Keratinocyte (primary cell): ENCODE data around the gene NGFR. TPM values are rescaled to one million over a fixed set of nuclear protein-coding genes. Genes with fewer than 3 reads are reported as not detected.

Source experiments
- DNase-seq: peaks from one replicate; pipeline ENCODE4 v3.0.0-alpha.2; 2011; ENCODE audit warnings: low read depth, missing footprints, low spot score
- FAIRE-seq: peaks from 2 replicates; lab custom pipeline; 2011; peaks lifted over from hg19 to GRCh38; lab: Jason Lieb, UNC
- H2AFZ ChIP-seq: 2 replicates; pipeline ENCODE4 v1.6.0; 2012; ENCODE audit warnings: low read length, control low read depth, inconsistent platforms; ENCODE audit not compliant: control insufficient read depth
- H3K27ac ChIP-seq: 2 replicates; pipeline ENCODE4 v1.5.1; 2011; ENCODE audit warnings: low read length; ENCODE audit not compliant: control insufficient read depth, insufficient read depth
- H3K27me3 ChIP-seq: 3 replicates; pipeline ENCODE4 v1.6.0; 2011; ENCODE audit warnings: low read length; ENCODE audit not compliant: control insufficient read depth, insufficient read depth; ENCODE audit errors: extremely low read depth
- H3K36me3 ChIP-seq, 2 experiments: 2 replicates in 1 of 2; 3 replicates in 1 of 2; pipeline ENCODE4 v1.5.1; 2011; ENCODE audit warnings: low read length in 2 of 2, mild to moderate bottlenecking in 1 of 2; ENCODE audit not compliant: control insufficient read depth in 2 of 2, insufficient read depth in 2 of 2; ENCODE audit errors: extremely low read depth in 1 of 2
- H3K4me1 ChIP-seq: 3 replicates; pipeline ENCODE4 v1.5.1; 2011; ENCODE audit warnings: low read length; ENCODE audit not compliant: control insufficient read depth, insufficient read depth; ENCODE audit errors: extremely low read depth
- H3K4me2 ChIP-seq: 3 replicates; pipeline ENCODE4 v1.6.0; 2011; ENCODE audit warnings: low read depth, low read length; ENCODE audit not compliant: control insufficient read depth, insufficient read depth; ENCODE audit errors: extremely low read depth
- H3K4me3 ChIP-seq, 3 experiments: fragments of 200-600 bp in 1 of 3; sonication (generic) in 1 of 3; 2 replicates in 2 of 3; 3 replicates in 1 of 3; pipeline ENCODE4 v1.5.1; 2011 to 2016; ENCODE audit warnings: low read length in 3 of 3, mild to moderate bottlenecking in 3 of 3, control low read depth in 2 of 3, inconsistent platforms in 1 of 3, low read depth in 1 of 3, mixed read lengths in 1 of 3, mixed run types in 1 of 3, moderate library complexity in 1 of 3; ENCODE audit not compliant: control insufficient read depth in 2 of 3, insufficient read depth in 2 of 3; ENCODE audit errors: extremely low read depth in 1 of 3
- H3K79me2 ChIP-seq: 2 replicates; pipeline ENCODE4 v1.6.0; 2012; ENCODE audit warnings: low read length; ENCODE audit not compliant: control insufficient read depth, insufficient read depth
- H3K9ac ChIP-seq: 3 replicates; pipeline ENCODE4 v1.6.0; 2011; ENCODE audit warnings: low read length; ENCODE audit not compliant: control insufficient read depth, insufficient read depth; ENCODE audit errors: extremely low read depth
- H3K9me1 ChIP-seq: 3 replicates; pipeline ENCODE4 v1.6.0; 2011; ENCODE audit warnings: low read length; ENCODE audit not compliant: control insufficient read depth, insufficient read depth; ENCODE audit errors: extremely low read depth
- H3K9me3 ChIP-seq: 2 replicates; pipeline ENCODE4 v1.5.1; 2012; ENCODE audit warnings: low read depth, low read length; ENCODE audit not compliant: control insufficient read depth
- H4K20me1 ChIP-seq: 3 replicates; pipeline ENCODE4 v1.6.0; 2011; ENCODE audit warnings: low read length; ENCODE audit not compliant: control insufficient read depth, insufficient read depth; ENCODE audit errors: extremely low read depth
- EZH2 ChIP-seq: IDR thresholded peaks from one replicate; pipeline ENCODE4 v1.6.1; 2012; ENCODE audit warnings: inconsistent platforms, mild to moderate bottlenecking, low read length, moderate library complexity
- dilution Hi-C: fragments of 300-500 bp; cut with MboI; formaldehyde crosslinking; loops from one replicate; pipeline ENCODE4 v1.7.0; 2020; ENCODE audit warnings: low sequenced_read_pairs; ENCODE audit not compliant: extremely low pct_ligation_motif_present
- polyA plus RNA-seq, 5 experiments: library from polyadenylated mRNA; depleted of rRNA in 3 of 5; stranded (reverse) in 3 of 5; stranded (forward) in 1 of 5; unstranded in 1 of 5; fragments of >200 nt; gene quantifications; 1 replicate in 1 of 5; 2 replicates in 3 of 5; 3 replicates in 1 of 5; pipeline versions ENCODE4 v1.2.1 to v1.2.3, GENCODE V29; 2011 to 2012; ENCODE audit warnings: missing spikeins in 2 of 5, low read depth in 1 of 5, low replicate concordance in 1 of 5
- TF ChIP-seq, protein P1 (sequence below), 3 experiments: IDR thresholded peaks in 1 of 3; conservative IDR thresholded peaks in 1 of 3; optimal IDR thresholded peaks in 1 of 3; 2 replicates in 2 of 3; 3 replicates in 1 of 3; pipeline versions ENCODE3 to v1.5.1; 2011; ENCODE audit warnings: low read length in 3 of 3, mild to moderate bottlenecking in 3 of 3, moderate library complexity in 2 of 3, control low read depth in 1 of 3, inconsistent platforms in 1 of 3; ENCODE audit not compliant: insufficient read depth in 2 of 3; ENCODE audit errors: extremely low read depth in 1 of 3

NGFR gene
- polyA plus RNA-seq, 1 donor (not counting 4 experiments of a cell fraction or from before 2014, with no cell fraction given) = 1.7 TPM

DNA sequence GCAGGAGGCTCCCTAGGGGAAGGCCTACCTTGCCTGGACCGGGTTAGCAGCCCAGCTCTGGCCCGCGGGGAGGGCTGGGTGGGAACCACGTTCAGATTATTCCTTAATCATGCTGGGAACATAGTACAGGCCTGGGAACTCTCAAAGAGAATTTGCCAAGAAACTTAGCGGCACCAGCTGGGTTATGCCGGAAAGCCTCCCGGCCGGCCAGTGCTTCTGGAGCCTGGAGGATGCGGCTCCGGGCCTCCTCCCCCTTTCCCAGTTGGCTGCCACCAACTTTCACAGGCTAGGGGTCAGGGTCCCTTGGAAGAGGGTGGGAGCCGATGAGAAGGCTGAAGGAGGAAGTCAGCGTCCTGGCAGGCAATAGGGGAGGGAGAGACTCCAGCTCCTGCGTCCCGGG, 10.8 kb downstream of the NGFR start:
- dilution Hi-C loops = no loop called here

DNA sequence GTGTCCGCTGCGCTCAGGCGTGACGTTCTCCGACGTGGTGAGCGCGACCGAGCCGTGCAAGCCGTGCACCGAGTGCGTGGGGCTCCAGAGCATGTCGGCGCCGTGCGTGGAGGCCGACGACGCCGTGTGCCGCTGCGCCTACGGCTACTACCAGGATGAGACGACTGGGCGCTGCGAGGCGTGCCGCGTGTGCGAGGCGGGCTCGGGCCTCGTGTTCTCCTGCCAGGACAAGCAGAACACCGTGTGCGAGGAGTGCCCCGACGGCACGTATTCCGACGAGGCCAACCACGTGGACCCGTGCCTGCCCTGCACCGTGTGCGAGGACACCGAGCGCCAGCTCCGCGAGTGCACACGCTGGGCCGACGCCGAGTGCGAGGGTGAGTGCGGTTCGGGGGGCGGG, 11.2 kb downstream of the NGFR start:
- Histone ChIP-seq H3K9ac (no peak overlapping the region), H3K4me1 (peaks cover 46% of the 10 kb centered on the region), H2AFZ (no peak overlapping the region), H3K9me3 (no peaks in the 10 kb centered on the region), H4K20me1 (no peaks in the 10 kb centered on the region), H3K27me3 (no peaks in the 10 kb centered on the region), H3K36me3 (no peaks in the 10 kb centered on the region), H3K79me2 (no peaks in the 10 kb centered on the region), H3K4me3 (no peak overlapping the region), H3K27ac (no peak overlapping the region), H3K4me2 (no peak overlapping the region), H3K9me1 (no peaks in the 10 kb centered on the region)
- dilution Hi-C loops = no loop called here
- no peak for TF ChIP-seq EZH2
- TF ChIP-seq, protein P1, sequence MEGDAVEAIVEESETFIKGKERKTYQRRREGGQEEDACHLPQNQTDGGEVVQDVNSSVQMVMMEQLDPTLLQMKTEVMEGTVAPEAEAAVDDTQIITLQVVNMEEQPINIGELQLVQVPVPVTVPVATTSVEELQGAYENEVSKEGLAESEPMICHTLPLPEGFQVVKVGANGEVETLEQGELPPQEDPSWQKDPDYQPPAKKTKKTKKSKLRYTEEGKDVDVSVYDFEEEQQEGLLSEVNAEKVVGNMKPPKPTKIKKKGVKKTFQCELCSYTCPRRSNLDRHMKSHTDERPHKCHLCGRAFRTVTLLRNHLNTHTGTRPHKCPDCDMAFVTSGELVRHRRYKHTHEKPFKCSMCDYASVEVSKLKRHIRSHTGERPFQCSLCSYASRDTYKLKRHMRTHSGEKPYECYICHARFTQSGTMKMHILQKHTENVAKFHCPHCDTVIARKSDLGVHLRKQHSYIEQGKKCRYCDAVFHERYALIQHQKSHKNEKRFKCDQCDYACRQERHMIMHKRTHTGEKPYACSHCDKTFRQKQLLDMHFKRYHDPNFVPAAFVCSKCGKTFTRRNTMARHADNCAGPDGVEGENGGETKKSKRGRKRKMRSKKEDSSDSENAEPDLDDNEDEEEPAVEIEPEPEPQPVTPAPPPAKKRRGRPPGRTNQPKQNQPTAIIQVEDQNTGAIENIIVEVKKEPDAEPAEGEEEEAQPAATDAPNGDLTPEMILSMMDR (optimal IDR thresholded peaks at IDR 0.05 in 1 of 3, IDR thresholded peaks at IDR 0.05 in 1 of 3, conservative IDR thresholded peaks at IDR 0.05 in 1 of 3; ENCODE audit: extremely low read depth in 1 of 3, insufficient read depth in 2 of 3, low read length in 3 of 3) = no peak
- DNase-seq = no peak
- no peak for FAIRE-seq

More for the DNA sequence above, 10.8 kb downstream of the NGFR start:
- no peaks in the 10 kb centered on the region for H3K79me2 ChIP-seq
- no peak for FAIRE-seq
- H3K4me1 ChIP-seq = peaks cover 50% of the 10 kb centered on the region
- no peak overlapping the region for H3K4me3 ChIP-seq
- DNase-seq = no peak
- no peak overlapping the region for H2AFZ ChIP-seq
- H3K9ac ChIP-seq = no peak overlapping the region
- no peak overlapping the region for H3K27ac ChIP-seq
- no peaks in the 10 kb centered on the region for H3K9me3 ChIP-seq
- H3K27me3 ChIP-seq = no peaks in the 10 kb centered on the region
- TF ChIP-seq EZH2 = no peak
- TF ChIP-seq, protein P1 (optimal IDR thresholded peaks at IDR 0.05 in 1 of 3, IDR thresholded peaks at IDR 0.05 in 1 of 3, conservative IDR thresholded peaks at IDR 0.05 in 1 of 3; ENCODE audit: extremely low read depth in 1 of 3, insufficient read depth in 2 of 3, low read length in 3 of 3) = no peak
- no peaks in the 10 kb centered on the region for H3K9me1 ChIP-seq
- no peak overlapping the region for H3K4me2 ChIP-seq
- H3K36me3 ChIP-seq = no peaks in the 10 kb centered on the region
- no peaks in the 10 kb centered on the region for H4K20me1 ChIP-seq
